ENCODE results near the gene CTDSPL.

- no peak for TF ChIP-seq CTCF (IDR thresholded peaks at IDR 0.05)
- no peak for TF ChIP-seq EP300 (IDR thresholded peaks at IDR 0.05; ENCODE audit: low read depth)
- TF ChIP-seq POLR2AphosphoS5 (IDR thresholded peaks at IDR 0.05): no peak
Measured at GRCh38 chr3:37993460-37993819, 131.8 kb downstream of the CTDSPL start.
